H9 (cell line): ENCODE data around the gene EBF4. TPM values are rescaled to one million over a fixed set of nuclear protein-coding genes. Genes with fewer than 3 reads are reported as not detected.

ENCODE experiments used
- DNase-seq: peaks from one replicate; pipeline ENCODE4 v3.0.0-alpha.2; 2017
- H2AFZ ChIP-seq: one replicate; pipeline ENCODE4 v1.6.1; 2013; ENCODE audit warnings: mild to moderate bottlenecking, low read length, control low read depth, moderate library complexity
- H2AK5ac ChIP-seq: 2 replicates; pipeline ENCODE4 v1.6.1; 2013; ENCODE audit warnings: low read length, control low read depth, mixed read lengths; ENCODE audit not compliant: insufficient read length
- H2BK120ac ChIP-seq: one replicate; pipeline ENCODE4 v1.6.1; 2013; ENCODE audit warnings: low read depth, mild to moderate bottlenecking, low read length, control low read depth, inconsistent platforms; ENCODE audit not compliant: poor library complexity, severe bottlenecking
- H2BK12ac ChIP-seq: 2 replicates; pipeline ENCODE4 v1.6.1; 2013; ENCODE audit warnings: low read length, control low read depth, mixed read lengths, low read depth; ENCODE audit not compliant: insufficient read length
- H2BK15ac ChIP-seq: 2 replicates; pipeline ENCODE4 v1.6.1; 2013; ENCODE audit warnings: low read depth, low read length, control low read depth
- H2BK20ac ChIP-seq: one replicate; pipeline ENCODE4 v1.6.1; 2013; ENCODE audit warnings: low read depth, mild to moderate bottlenecking, low read length, control low read depth, inconsistent platforms; ENCODE audit not compliant: poor library complexity, severe bottlenecking
- H2BK5ac ChIP-seq: 2 replicates; pipeline ENCODE4 v1.6.1; 2013; ENCODE audit warnings: low read length, control low read depth, mixed read lengths; ENCODE audit not compliant: insufficient read length
- H3K14ac ChIP-seq: 2 replicates; pipeline ENCODE4 v1.6.1; 2013; ENCODE audit warnings: low read length, control low read depth; ENCODE audit not compliant: insufficient read depth
- H3K18ac ChIP-seq: 2 replicates; pipeline ENCODE4 v1.6.1; 2013; ENCODE audit warnings: low read depth, mild to moderate bottlenecking, mixed read lengths, low read length, control low read depth; ENCODE audit not compliant: insufficient read length
- H3K23ac ChIP-seq: 2 replicates; pipeline ENCODE4 v1.6.1; 2013; ENCODE audit warnings: low read length, control low read depth, mixed read lengths, low read depth; ENCODE audit not compliant: insufficient read length
- H3K23me2 ChIP-seq: 2 replicates; pipeline ENCODE4 v1.6.1; 2013; ENCODE audit warnings: low read depth, mild to moderate bottlenecking, mixed read lengths, low read length, control low read depth; ENCODE audit not compliant: insufficient read length, poor library complexity, severe bottlenecking
- H3K27ac ChIP-seq: 2 replicates; pipeline ENCODE4 v1.5.1; 2013; ENCODE audit warnings: low read length, control low read depth, mixed read lengths, low read depth; ENCODE audit not compliant: insufficient read length
- H3K27me3 ChIP-seq: 2 replicates; pipeline ENCODE4 v1.6.1; 2013; ENCODE audit warnings: low read length, control low read depth, inconsistent platforms; ENCODE audit not compliant: insufficient read depth
- H3K4ac ChIP-seq: 2 replicates; pipeline ENCODE4 v1.6.1; 2013; ENCODE audit warnings: low read depth, mild to moderate bottlenecking, control low read depth, inconsistent platforms, low read length, moderate library complexity
- H3K4me1 ChIP-seq: 2 replicates; pipeline ENCODE4 v1.6.1; 2013; ENCODE audit warnings: low read length, control low read depth, inconsistent platforms; ENCODE audit not compliant: insufficient read depth
- H3K4me2 ChIP-seq: 2 replicates; pipeline ENCODE4 v1.6.1; 2013; ENCODE audit warnings: low read length, control low read depth, mixed read lengths; ENCODE audit not compliant: insufficient read length, insufficient read depth
- H3K56ac ChIP-seq: 2 replicates; pipeline ENCODE4 v1.6.1; 2013; ENCODE audit warnings: low read depth, mild to moderate bottlenecking, mixed read lengths, low read length, control low read depth; ENCODE audit not compliant: insufficient read length
- H3K79me1 ChIP-seq: 2 replicates; pipeline ENCODE4 v1.6.1; 2013; ENCODE audit warnings: low read depth, mild to moderate bottlenecking, moderate library complexity, low read length, control low read depth, inconsistent platforms; ENCODE audit not compliant: insufficient read depth, poor library complexity, severe bottlenecking
- H3K79me2 ChIP-seq: 2 replicates; pipeline ENCODE4 v1.6.1; 2013; ENCODE audit warnings: low read length, control low read depth, inconsistent platforms; ENCODE audit not compliant: insufficient read depth
- H3K9ac ChIP-seq: 2 replicates; pipeline ENCODE4 v1.6.1; 2013; ENCODE audit warnings: low read length, control low read depth, mixed read lengths; ENCODE audit not compliant: insufficient read length; ENCODE audit errors: extremely low read depth
- H3K9me3 ChIP-seq: one replicate; pipeline ENCODE4 v1.6.1; 2013; ENCODE audit warnings: low read depth, low read length, inconsistent platforms; ENCODE audit not compliant: control insufficient read depth
- H3T11ph ChIP-seq: one replicate; pipeline ENCODE4 v1.6.1; 2013; ENCODE audit warnings: mild to moderate bottlenecking, low read length, control low read depth, inconsistent platforms
- H4K20me1 ChIP-seq: one replicate; pipeline ENCODE4 v1.6.1; 2013; ENCODE audit not compliant: control insufficient read depth, insufficient read length, insufficient read depth
- H4K5ac ChIP-seq: 2 replicates; pipeline ENCODE4 v1.6.1; 2013; ENCODE audit warnings: low read depth, mild to moderate bottlenecking, mixed read lengths, low read length, control low read depth; ENCODE audit not compliant: insufficient read length
- H4K8ac ChIP-seq: replicated peaks from 2 replicates; pipeline ENCODE4 v1.6.1; 2013; ENCODE audit warnings: low read length, control low read depth, mixed read lengths, low read depth; ENCODE audit not compliant: insufficient read length
- H4K91ac ChIP-seq: 2 replicates; pipeline ENCODE4 v1.6.1; 2013; ENCODE audit warnings: low read depth, mild to moderate bottlenecking, moderate library complexity, mixed read lengths, low read length, control low read depth; ENCODE audit not compliant: insufficient read length
- H3K27ac Mint-ChIP-seq, 3 experiments: 2 replicates in 2 of 3; 3 replicates in 1 of 3; pipeline ENCODE4 v1.8.0; 2020 to 2021; ENCODE audit warnings: mixed read lengths in 3 of 3, mild to moderate bottlenecking in 1 of 3, moderate library complexity in 1 of 3
- H3K27me3 Mint-ChIP-seq: 2 replicates; pipeline ENCODE4 v1.8.0; 2021; ENCODE audit warnings: low read depth, mild to moderate bottlenecking, moderate library complexity, mixed read lengths
- H3K36me3 Mint-ChIP-seq, 3 experiments: 2 replicates in 2 of 3; 3 replicates in 1 of 3; pipeline ENCODE4 v1.8.0; 2020 to 2021; ENCODE audit warnings: low read depth in 3 of 3, mixed read lengths in 3 of 3; ENCODE audit not compliant: insufficient read depth in 1 of 3
- H3K4me1 Mint-ChIP-seq, 2 experiments: 2 replicates each; pipeline ENCODE4 v1.8.0; 2020; ENCODE audit warnings: mixed read lengths in 2 of 2
- H3K4me3 Mint-ChIP-seq, 2 experiments: 2 replicates in 1 of 2; 3 replicates in 1 of 2; pipeline ENCODE4 v1.8.0; 2020 to 2021; ENCODE audit warnings: mild to moderate bottlenecking in 2 of 2, mixed read lengths in 2 of 2, moderate library complexity in 1 of 2
- H3K9me3 Mint-ChIP-seq, 2 experiments: 2 replicates in 1 of 2; 3 replicates in 1 of 2; pipeline ENCODE4 v1.8.0; 2020; ENCODE audit warnings: mild to moderate bottlenecking in 2 of 2, mixed read lengths in 2 of 2, moderate library complexity in 1 of 2
- CTCF ChIP-seq: fragments of 200-600 bp; sonication (generic); conservative IDR thresholded peaks from 3 replicates; pipeline ENCODE4 v1.8.0; 2021; ENCODE audit warnings: antibody characterized with exemption, mild to moderate bottlenecking
- WGBS: extraction: QIAGEN DNeasy Blood & Tissue Kit; methylation state at CpG from one replicate; pipeline ENCODE4 v1.1.7; 2013; ENCODE audit warnings: missing lambda C conversion rate, low lambda C conversion rate, mixed read lengths; ENCODE audit not compliant: insufficient read length; ENCODE audit errors: extremely low coverage; 5-methylcytosine and 5-hydroxymethylcytosine counted together
- total RNA-seq: library from RNA; stranded (reverse); gene quantifications from 2 replicates; pipeline ENCODE4 v1.2.1, GENCODE V29; 2021

Gene EBF4
- total RNA-seq, 1 experiment from 2014 or later: 3.9 TPM

GRCh38 chr20:2741881-2742280 is 49.3 kb downstream of the EBF4 start:
- no peak overlapping the region for H3T11ph ChIP-seq
- Mint-ChIP-seq H3K36me3 (no peaks in the 10 kb centered on the region), H3K4me1 (peaks cover 22 to 27% of the 10 kb centered on the region in 2 experiments), H3K27me3 (peaks cover 70% of the 10 kb centered on the region), H3K4me3 (no peak overlapping the region), H3K9me3 (no peaks in the 10 kb centered on the region; a peak in 1 of 5 replicates), H3K27ac (no peak overlapping the region)
- H3K23me2 ChIP-seq: no peaks in the 10 kb centered on the region
- no peaks in the 10 kb centered on the region for H3K79me2 ChIP-seq
- H3K79me1 ChIP-seq: no peaks in the 10 kb centered on the region
- no peaks in the 10 kb centered on the region; the same call in 1 of the 2 replicates for H3K27me3 ChIP-seq
- no peak overlapping the region for H2BK15ac ChIP-seq
- no peak overlapping the region for H3K9ac ChIP-seq
- no peak for DNase-seq
- H2AK5ac ChIP-seq: no peak overlapping the region
- H3K4me1 ChIP-seq: peaks cover 3% of the 10 kb centered on the region; the same call in 1 of the 2 replicates
- no peak overlapping the region for H2BK120ac ChIP-seq
- no peaks in the 10 kb centered on the region for H4K20me1 ChIP-seq
- no peak overlapping the region for H2BK20ac ChIP-seq
- H3K4me2 ChIP-seq: no peak overlapping the region
- no peak overlapping the region for H2BK12ac ChIP-seq
- no peak for TF ChIP-seq CTCF
- H2BK5ac ChIP-seq: no peak overlapping the region
- H2AFZ ChIP-seq: no peak overlapping the region
- H4K91ac ChIP-seq: no peak overlapping the region
- no CpG with 5 or more reads among the region's 7 CpGs for WGBS
- H3K4ac ChIP-seq: no peak overlapping the region
- H3K14ac ChIP-seq: no peak overlapping the region
- no peak overlapping the region for H4K8ac ChIP-seq
- H3K23ac ChIP-seq: no peak overlapping the region
- H3K27ac ChIP-seq: no peak overlapping the region
- no peak overlapping the region for H3K56ac ChIP-seq
- no peaks in the 10 kb centered on the region for H3K9me3 ChIP-seq
- no peak overlapping the region for H3K18ac ChIP-seq
- no peak overlapping the region for H4K5ac ChIP-seq
